Measurements from ENCODE around the gene CFAP73.

- TF ChIP-seq CTCF (IDR thresholded peaks at IDR 0.05 in 4 of 5, conservative IDR thresholded peaks at IDR 0.05 in 1 of 5) (no peak), POLR2A (IDR thresholded peaks at IDR 0.05) (no peak)
Observed at GRCh38 chr12:113204804-113205203, 55.3 kb downstream of the CFAP73 start.
